ENCODE results near the gene C5.
"Not testable (repeated sequence)": the region's sequence is repeated elsewhere in the genome, so short reads cannot be mapped to it uniquely, and the experiment has no call there.

C5 gene

GRCh38 chr9:121050128-121050988, at the start of gene C5:
TSS of gene C5 (minus strand) at chr9:121050275. CDS start at chr9:121050246, 29 bp downstream.
- no peak for TF ChIP-seq CTCF (IDR thresholded peaks at IDR 0.05; ENCODE audit: insufficient read depth, low read length, poor library complexity, severe bottlenecking)
- Histone ChIP-seq H3K36me3 (ENCODE audit: control insufficient read depth, insufficient read depth, low read length) (no peaks in the 10 kb centered on the region), H3K4me3 (replicated peaks; ENCODE audit: low read depth, low read length) (no peak within 1 kb of the TSS), H3K27me3 (replicated peaks; ENCODE audit: control insufficient read depth, insufficient read depth, low read length) (no peaks in the 10 kb centered on the region)
- DNase-seq (ENCODE audit: extremely low read depth, insufficient read length): no peak

- Histone ChIP-seq H3K4me3 (replicated peaks; ENCODE audit: low read depth, low read length) (no peak overlapping the region), H3K27me3 (replicated peaks; ENCODE audit: control insufficient read depth, insufficient read depth, low read length) (no peaks in the 10 kb centered on the region), H3K36me3 (ENCODE audit: control insufficient read depth, insufficient read depth, low read length) (peaks cover 1% of the 10 kb centered on the region)
- no peak for DNase-seq (ENCODE audit: extremely low read depth, insufficient read length)
- TF ChIP-seq CTCF (IDR thresholded peaks at IDR 0.05; ENCODE audit: insufficient read depth, low read length, poor library complexity, severe bottlenecking): no peak
These were observed 48.6 kb upstream of the C5 start for GRCh38 chr9:121098567-121099198.

GRCh38 chr9:121095057-121095456, 45.0 kb upstream of the C5 start:
- Histone ChIP-seq H3K4me3 (replicated peaks; ENCODE audit: low read depth, low read length) (no peak overlapping the region), H3K27me3 (replicated peaks; ENCODE audit: control insufficient read depth, insufficient read depth, low read length) (no peaks in the 10 kb centered on the region), H3K36me3 (ENCODE audit: control insufficient read depth, insufficient read depth, low read length) (peaks cover 4% of the 10 kb centered on the region)
- no peak for TF ChIP-seq CTCF (IDR thresholded peaks at IDR 0.05; ENCODE audit: insufficient read depth, low read length, poor library complexity, severe bottlenecking)
- no peak for DNase-seq (ENCODE audit: extremely low read depth, insufficient read length)

- DNase-seq (ENCODE audit: extremely low read depth, insufficient read length); H3K36me3 ChIP-seq (ENCODE audit: control insufficient read depth, insufficient read depth, low read length); H3K27me3 ChIP-seq (replicated peaks; ENCODE audit: control insufficient read depth, insufficient read depth, low read length); H3K4me3 ChIP-seq (replicated peaks; ENCODE audit: low read depth, low read length): not testable (repeated sequence)
These were observed 40.7 kb upstream of the C5 start for GRCh38 chr9:121090743-121091142.

DNA sequence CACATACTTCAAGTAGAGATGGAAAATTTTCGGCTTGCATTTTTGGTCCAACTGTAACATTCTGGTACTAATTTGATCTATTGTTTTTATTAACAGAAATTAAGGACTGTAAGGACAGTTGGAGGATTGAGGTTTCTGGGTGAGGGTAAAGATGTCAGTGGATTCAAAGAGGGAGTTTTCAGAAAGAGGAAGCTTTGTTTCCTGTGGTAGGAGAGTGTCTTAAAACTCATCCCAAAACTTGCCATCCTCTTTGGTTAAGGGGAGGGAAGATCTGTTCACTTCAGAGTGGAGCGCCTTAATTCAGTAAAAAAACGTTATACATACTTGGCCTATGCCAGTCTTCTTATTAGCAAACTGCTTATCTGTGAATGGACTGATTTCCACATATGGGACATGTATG, 38.5 kb upstream of the C5 start:
- DNase-seq (ENCODE audit: extremely low read depth, insufficient read length): no peak
- Histone ChIP-seq H3K27me3 (replicated peaks; ENCODE audit: control insufficient read depth, insufficient read depth, low read length) (no peaks in the 10 kb centered on the region), H3K4me3 (replicated peaks; ENCODE audit: low read depth, low read length) (no peak overlapping the region), H3K36me3 (ENCODE audit: control insufficient read depth, insufficient read depth, low read length) (peaks cover 6% of the 10 kb centered on the region)
- TF ChIP-seq CTCF (IDR thresholded peaks at IDR 0.05; ENCODE audit: insufficient read depth, low read length, poor library complexity, severe bottlenecking): no peak

DNA sequence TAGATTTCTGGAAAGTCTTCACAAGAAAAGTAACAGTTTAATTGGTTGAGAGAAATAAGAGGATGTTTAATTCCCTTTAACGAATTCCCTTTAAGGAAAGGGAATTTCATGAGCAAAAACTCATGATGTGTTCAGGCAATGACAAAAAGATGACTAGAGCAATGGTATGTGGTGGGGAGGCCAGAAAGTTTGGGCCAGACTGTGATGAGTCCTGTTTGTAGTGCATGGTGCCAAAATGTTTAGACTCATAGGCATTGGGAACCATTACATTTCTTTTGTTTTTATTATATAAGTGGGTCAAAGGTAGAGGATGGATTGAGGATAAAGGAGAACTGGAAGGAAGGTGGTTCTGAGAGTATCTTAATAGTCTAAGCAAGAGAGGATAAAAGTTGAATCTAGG, 35.6 kb upstream of the C5 start:
- no peak for TF ChIP-seq CTCF (IDR thresholded peaks at IDR 0.05; ENCODE audit: insufficient read depth, low read length, poor library complexity, severe bottlenecking)
- no peak for DNase-seq (ENCODE audit: extremely low read depth, insufficient read length)
- H3K36me3 ChIP-seq (ENCODE audit: control insufficient read depth, insufficient read depth, low read length): peaks cover 6% of the 10 kb centered on the region

More for the DNA sequence above, 35.6 kb upstream of the C5 start:
- H3K4me3 ChIP-seq (replicated peaks; ENCODE audit: low read depth, low read length): no peak overlapping the region
- no peaks in the 10 kb centered on the region for H3K27me3 ChIP-seq (replicated peaks; ENCODE audit: control insufficient read depth, insufficient read depth, low read length)
